A549 (cell line): ENCODE measurements around the gene VPS13A.

Experiments
- RAD21 ChIP-seq, 2 experiments: fragments of >200 bp in 1 of 2; sonication (Bioruptor Twin) in 1 of 2; formaldehyde crosslinking in 1 of 2; IDR thresholded peaks in 1 of 2; conservative IDR thresholded peaks in 1 of 2; 2 replicates in 1 of 2; 3 replicates in 1 of 2; pipeline ENCODE4 v1.6.1; 2012 to 2018; ENCODE audit warnings: inconsistent platforms in 1 of 2
- TF ChIP-seq, protein P1 (sequence below): fragments of >200 bp; sonication (Bioruptor Twin); formaldehyde crosslinking; IDR thresholded peaks from 3 replicates; pipeline ENCODE4 v1.5.1; 2016

GRCh38 chr9:77175151-77175550, 2.2 kb upstream of the VPS13A start:
- TF ChIP-seq, protein P1, sequence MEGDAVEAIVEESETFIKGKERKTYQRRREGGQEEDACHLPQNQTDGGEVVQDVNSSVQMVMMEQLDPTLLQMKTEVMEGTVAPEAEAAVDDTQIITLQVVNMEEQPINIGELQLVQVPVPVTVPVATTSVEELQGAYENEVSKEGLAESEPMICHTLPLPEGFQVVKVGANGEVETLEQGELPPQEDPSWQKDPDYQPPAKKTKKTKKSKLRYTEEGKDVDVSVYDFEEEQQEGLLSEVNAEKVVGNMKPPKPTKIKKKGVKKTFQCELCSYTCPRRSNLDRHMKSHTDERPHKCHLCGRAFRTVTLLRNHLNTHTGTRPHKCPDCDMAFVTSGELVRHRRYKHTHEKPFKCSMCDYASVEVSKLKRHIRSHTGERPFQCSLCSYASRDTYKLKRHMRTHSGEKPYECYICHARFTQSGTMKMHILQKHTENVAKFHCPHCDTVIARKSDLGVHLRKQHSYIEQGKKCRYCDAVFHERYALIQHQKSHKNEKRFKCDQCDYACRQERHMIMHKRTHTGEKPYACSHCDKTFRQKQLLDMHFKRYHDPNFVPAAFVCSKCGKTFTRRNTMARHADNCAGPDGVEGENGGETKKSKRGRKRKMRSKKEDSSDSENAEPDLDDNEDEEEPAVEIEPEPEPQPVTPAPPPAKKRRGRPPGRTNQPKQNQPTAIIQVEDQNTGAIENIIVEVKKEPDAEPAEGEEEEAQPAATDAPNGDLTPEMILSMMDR = no peak
- TF ChIP-seq RAD21 (conservative IDR thresholded peaks at IDR 0.05 in 1 of 2, IDR thresholded peaks at IDR 0.05 in 1 of 2) = no peak
